HepG2 (cell line): ENCODE data around the gene COPE. TPM values are rescaled to one million over a fixed set of nuclear protein-coding genes. Genes with fewer than 3 reads are reported as not detected.

Source experiments
- CENPT ChIP-seq: sonication (generic); formaldehyde crosslinking; IDR thresholded peaks from 2 replicates; pipeline ENCODE4 v1.8.0; 2022; ENCODE audit warnings: low read depth, mild to moderate bottlenecking, moderate library complexity, missing genetic modification reagents
- GFI1 ChIP-seq: sonication (generic); formaldehyde crosslinking; IDR thresholded peaks from 2 replicates; pipeline ENCODE4 v1.5.0; 2020; ENCODE audit warnings: missing genetic modification reagents, mild to moderate bottlenecking, borderline replicate concordance
- SALL2 ChIP-seq: sonication (generic); formaldehyde crosslinking; IDR thresholded peaks from 2 replicates; pipeline ENCODE4 v1.8.1; 2023; ENCODE audit warnings: mild to moderate bottlenecking, missing genetic modification reagents, inconsistent platforms
- ZNF883 ChIP-seq: sonication (generic); formaldehyde crosslinking; IDR thresholded peaks from 2 replicates; pipeline ENCODE4 v1.5.1; 2020; ENCODE audit warnings: mild to moderate bottlenecking, missing genetic modification reagents; ENCODE audit errors: not compliant biosample characterization
- polyA plus RNA-seq, 8 experiments: library from polyadenylated mRNA; depleted of rRNA in 3 of 8; stranded (reverse) in 7 of 8; unstranded in 1 of 8; fragments of >200 nt; fragmentation: Illumina TruSeq in 4 of 8; extraction: Trizol in 4 of 8; gene quantifications; 2 replicates each; pipeline versions ENCODE4 v1.2.1 to v1.2.3, GENCODE V29; 2011 to 2016; ENCODE audit warnings: low read depth in 4 of 8, missing spikeins in 1 of 8, mixed read lengths in 1 of 8; ENCODE audit not compliant: insufficient read depth in 1 of 8
- total RNA-seq, 5 experiments: library from RNA; depleted of rRNA; stranded (reverse); fragments of >200 nt; fragmentation: Illumina TruSeq; extraction: Trizol; gene quantifications; 2 replicates each; pipeline ENCODE4 v1.2.3, GENCODE V29; 2016; ENCODE audit warnings: low read depth in 1 of 5
- TF ChIP-seq, protein P1 (sequence below): sonication (generic); formaldehyde crosslinking; IDR thresholded peaks from 2 replicates; pipeline ENCODE4 v1.4.0; 2020; ENCODE audit warnings: missing genetic modification reagents, borderline replicate concordance
- TF ChIP-seq, protein P2 (sequence below): sonication (generic); formaldehyde crosslinking; IDR thresholded peaks from 2 replicates; pipeline ENCODE4 v1.4.0; 2020; ENCODE audit warnings: mild to moderate bottlenecking, low read depth, missing genetic modification reagents
- TF ChIP-seq, protein P3 (sequence below): sonication (generic); formaldehyde crosslinking; IDR thresholded peaks from 2 replicates; pipeline ENCODE4 v1.4.0; 2020; ENCODE audit warnings: mild to moderate bottlenecking, missing genetic modification reagents
- TF ChIP-seq, protein P4 (sequence below): sonication (generic); formaldehyde crosslinking; IDR thresholded peaks from 2 replicates; pipeline ENCODE4 v1.5.0; 2020; ENCODE audit warnings: missing genetic modification reagents
- TF ChIP-seq, protein P5 (sequence below), 2 experiments: sonication (generic) in 1 of 2; formaldehyde crosslinking in 1 of 2; IDR thresholded peaks; 2 replicates each; pipeline versions ENCODE4 v1.4.0 to v1.6.1; 2016 to 2020; ENCODE audit warnings: borderline replicate concordance in 1 of 2, low read depth in 1 of 2, mild to moderate bottlenecking in 1 of 2, missing genetic modification reagents in 1 of 2

COPE gene
- total and polyA plus RNA-seq, 2 of the 13 experiments (the other 11 are each of a cell fraction or from before 2014, with no cell fraction given), result 189 to 205 TPM

DNA sequence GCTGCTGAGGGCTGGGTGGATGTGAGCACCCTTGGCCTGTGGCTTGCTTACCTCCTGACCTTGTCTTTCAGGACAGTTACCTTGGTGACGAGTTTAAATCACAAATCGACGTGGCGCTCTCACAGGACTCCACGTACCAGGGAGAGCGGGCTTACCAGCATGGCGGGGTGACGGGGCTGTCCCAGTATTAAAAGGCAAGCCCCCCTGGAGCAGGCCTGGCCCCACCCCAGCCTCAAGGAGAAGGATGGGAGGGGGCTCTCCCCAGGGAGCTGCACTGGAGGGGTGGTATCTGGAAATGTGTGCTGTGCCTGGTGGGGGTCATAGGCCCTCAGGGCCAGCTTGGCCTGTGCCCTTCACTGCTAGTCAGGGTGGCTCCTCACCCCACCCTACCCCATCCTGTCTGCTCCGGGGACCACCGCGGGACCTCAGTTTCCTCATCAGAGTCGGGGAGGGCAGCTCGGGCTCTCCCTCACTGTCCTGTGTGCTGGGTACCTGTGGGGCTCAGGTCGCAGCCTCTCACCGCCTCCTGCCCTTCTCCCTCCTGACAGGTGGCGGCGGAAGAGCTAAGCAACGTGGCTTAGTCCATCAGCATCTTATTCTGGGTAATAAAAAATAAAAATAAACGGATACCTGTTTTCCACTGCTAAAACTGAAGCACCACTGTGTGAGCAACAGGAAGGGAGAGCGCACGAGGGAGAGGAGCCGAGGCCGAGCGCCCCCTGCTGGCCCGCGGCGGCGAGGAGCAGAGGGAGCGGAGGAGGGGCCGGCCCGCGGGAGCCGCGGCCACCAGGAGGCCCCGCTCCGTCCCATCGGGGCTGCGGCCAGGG is 53.0 kb downstream of the COPE start (continued):
- TF ChIP-seq, protein P1, sequence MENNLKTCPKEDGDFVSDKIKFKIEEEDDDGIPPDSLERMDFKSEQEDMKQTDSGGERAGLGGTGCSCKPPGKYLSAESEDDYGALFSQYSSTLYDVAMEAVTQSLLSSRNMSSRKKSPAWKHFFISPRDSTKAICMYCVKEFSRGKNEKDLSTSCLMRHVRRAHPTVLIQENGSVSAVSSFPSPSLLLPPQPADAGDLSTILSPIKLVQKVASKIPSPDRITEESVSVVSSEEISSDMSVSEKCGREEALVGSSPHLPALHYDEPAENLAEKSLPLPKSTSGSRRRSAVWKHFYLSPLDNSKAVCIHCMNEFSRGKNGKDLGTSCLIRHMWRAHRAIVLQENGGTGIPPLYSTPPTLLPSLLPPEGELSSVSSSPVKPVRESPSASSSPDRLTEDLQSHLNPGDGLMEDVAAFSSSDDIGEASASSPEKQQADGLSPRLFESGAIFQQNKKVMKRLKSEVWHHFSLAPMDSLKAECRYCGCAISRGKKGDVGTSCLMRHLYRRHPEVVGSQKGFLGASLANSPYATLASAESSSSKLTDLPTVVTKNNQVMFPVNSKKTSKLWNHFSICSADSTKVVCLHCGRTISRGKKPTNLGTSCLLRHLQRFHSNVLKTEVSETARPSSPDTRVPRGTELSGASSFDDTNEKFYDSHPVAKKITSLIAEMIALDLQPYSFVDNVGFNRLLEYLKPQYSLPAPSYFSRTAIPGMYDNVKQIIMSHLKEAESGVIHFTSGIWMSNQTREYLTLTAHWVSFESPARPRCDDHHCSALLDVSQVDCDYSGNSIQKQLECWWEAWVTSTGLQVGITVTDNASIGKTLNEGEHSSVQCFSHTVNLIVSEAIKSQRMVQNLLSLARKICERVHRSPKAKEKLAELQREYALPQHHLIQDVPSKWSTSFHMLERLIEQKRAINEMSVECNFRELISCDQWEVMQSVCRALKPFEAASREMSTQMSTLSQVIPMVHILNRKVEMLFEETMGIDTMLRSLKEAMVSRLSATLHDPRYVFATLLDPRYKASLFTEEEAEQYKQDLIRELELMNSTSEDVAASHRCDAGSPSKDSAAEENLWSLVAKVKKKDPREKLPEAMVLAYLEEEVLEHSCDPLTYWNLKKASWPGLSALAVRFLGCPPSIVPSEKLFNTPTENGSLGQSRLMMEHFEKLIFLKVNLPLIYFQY, result no peak
- TF ChIP-seq CENPT (no peak), GFI1 (CRISPR knock-in tag) (no peak), SALL2 (no peak), ZNF883 (CRISPR knock-in tag) (no peak)
- TF ChIP-seq, protein P2, sequence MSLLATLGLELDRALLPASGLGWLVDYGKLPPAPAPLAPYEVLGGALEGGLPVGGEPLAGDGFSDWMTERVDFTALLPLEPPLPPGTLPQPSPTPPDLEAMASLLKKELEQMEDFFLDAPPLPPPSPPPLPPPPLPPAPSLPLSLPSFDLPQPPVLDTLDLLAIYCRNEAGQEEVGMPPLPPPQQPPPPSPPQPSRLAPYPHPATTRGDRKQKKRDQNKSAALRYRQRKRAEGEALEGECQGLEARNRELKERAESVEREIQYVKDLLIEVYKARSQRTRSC (CRISPR knock-in tag), result no peak
- TF ChIP-seq, protein P3, sequence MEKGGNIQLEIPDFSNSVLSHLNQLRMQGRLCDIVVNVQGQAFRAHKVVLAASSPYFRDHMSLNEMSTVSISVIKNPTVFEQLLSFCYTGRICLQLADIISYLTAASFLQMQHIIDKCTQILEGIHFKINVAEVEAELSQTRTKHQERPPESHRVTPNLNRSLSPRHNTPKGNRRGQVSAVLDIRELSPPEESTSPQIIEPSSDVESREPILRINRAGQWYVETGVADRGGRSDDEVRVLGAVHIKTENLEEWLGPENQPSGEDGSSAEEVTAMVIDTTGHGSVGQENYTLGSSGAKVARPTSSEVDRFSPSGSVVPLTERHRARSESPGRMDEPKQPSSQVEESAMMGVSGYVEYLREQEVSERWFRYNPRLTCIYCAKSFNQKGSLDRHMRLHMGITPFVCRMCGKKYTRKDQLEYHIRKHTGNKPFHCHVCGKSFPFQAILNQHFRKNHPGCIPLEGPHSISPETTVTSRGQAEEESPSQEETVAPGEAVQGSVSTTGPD (CRISPR knock-in tag), result no peak
- TF ChIP-seq, protein P4, sequence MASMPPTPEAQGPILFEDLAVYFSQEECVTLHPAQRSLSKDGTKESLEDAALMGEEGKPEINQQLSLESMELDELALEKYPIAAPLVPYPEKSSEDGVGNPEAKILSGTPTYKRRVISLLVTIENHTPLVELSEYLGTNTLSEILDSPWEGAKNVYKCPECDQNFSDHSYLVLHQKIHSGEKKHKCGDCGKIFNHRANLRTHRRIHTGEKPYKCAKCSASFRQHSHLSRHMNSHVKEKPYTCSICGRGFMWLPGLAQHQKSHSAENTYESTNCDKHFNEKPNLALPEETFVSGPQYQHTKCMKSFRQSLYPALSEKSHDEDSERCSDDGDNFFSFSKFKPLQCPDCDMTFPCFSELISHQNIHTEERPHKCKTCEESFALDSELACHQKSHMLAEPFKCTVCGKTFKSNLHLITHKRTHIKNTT (CRISPR knock-in tag), result no peak
- TF ChIP-seq, protein P5, sequence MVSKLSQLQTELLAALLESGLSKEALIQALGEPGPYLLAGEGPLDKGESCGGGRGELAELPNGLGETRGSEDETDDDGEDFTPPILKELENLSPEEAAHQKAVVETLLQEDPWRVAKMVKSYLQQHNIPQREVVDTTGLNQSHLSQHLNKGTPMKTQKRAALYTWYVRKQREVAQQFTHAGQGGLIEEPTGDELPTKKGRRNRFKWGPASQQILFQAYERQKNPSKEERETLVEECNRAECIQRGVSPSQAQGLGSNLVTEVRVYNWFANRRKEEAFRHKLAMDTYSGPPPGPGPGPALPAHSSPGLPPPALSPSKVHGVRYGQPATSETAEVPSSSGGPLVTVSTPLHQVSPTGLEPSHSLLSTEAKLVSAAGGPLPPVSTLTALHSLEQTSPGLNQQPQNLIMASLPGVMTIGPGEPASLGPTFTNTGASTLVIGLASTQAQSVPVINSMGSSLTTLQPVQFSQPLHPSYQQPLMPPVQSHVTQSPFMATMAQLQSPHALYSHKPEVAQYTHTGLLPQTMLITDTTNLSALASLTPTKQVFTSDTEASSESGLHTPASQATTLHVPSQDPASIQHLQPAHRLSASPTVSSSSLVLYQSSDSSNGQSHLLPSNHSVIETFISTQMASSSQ (IDR thresholded peaks at IDR 0.05; ENCODE audit: low read depth), result no peak
- TF ChIP-seq, protein P5 (CRISPR knock-in tag; IDR thresholded peaks at IDR 0.05; ENCODE audit: borderline replicate concordance), result no peak
